Right renal cortex interstitium (tissue), 3 donors: ENCODE results near the gene MGMT. TPM values are rescaled to one million over a fixed set of nuclear protein-coding genes. Genes with fewer than 3 reads are reported as not detected.

ENCODE experiments used
- DNase-seq, 3 donors: peaks; one replicate each; pipeline ENCODE4 v3.0.0-alpha.2; 2013; ENCODE audit warnings: low read depth in 3 of 3, low spot score in 2 of 3
- polyA plus RNA-seq, 3 donors: library from polyadenylated mRNA; unstranded; fragments of 120-200 nt; gene quantifications; one replicate each; pipeline ENCODE4 v1.2.1, GENCODE V29; 2013; ENCODE audit not compliant: insufficient read length in 3 of 3

Gene MGMT
- polyA plus RNA-seq, 3 donors: 15.7 to 21.3 (median 18.3) TPM

- DNase-seq: no peak
Measured at GRCh38 chr10:129703287-129704137, 236.5 kb downstream of the MGMT start.

- no peak for DNase-seq
Measured at GRCh38 chr10:129704225-129704624, 237.2 kb downstream of the MGMT start.

GRCh38 chr10:129704786-129705525 is 237.9 kb downstream of the MGMT start:
- no peak for DNase-seq

GRCh38 chr10:129705676-129706075 is 238.6 kb downstream of the MGMT start:
- DNase-seq: no peak

GRCh38 chr10:129706081-129706480 is 239.0 kb downstream of the MGMT start:
- DNase-seq: no peak

- DNase-seq: no peak
Measured at GRCh38 chr10:129706523-129706922, 239.5 kb downstream of the MGMT start.

- DNase-seq: no peak
Measured at GRCh38 chr10:129707406-129708388, 240.7 kb downstream of the MGMT start.

- DNase-seq: no peak
Measured at GRCh38 chr10:129709101-129709500, 242.1 kb downstream of the MGMT start.

- no peak for DNase-seq
Measured at GRCh38 chr10:129709627-129710509, 242.8 kb downstream of the MGMT start.

- no peak for DNase-seq
Measured at GRCh38 chr10:129710510-129710847, 243.4 kb downstream of the MGMT start.

- DNase-seq: no peak
Measured at GRCh38 chr10:129711291-129711690, 244.2 kb downstream of the MGMT start.

- no peak for DNase-seq
Measured at GRCh38 chr10:129712000-129712399, 245.0 kb downstream of the MGMT start.

- DNase-seq: no peak
Measured at GRCh38 chr10:129713659-129714265, 246.7 kb downstream of the MGMT start.

- DNase-seq: no peak
Measured at GRCh38 chr10:129715805-129716204, 248.8 kb downstream of the MGMT start.

- no peak for DNase-seq
Measured at GRCh38 chr10:129716211-129716681, 249.2 kb downstream of the MGMT start.

- DNase-seq: no peak
Measured at GRCh38 chr10:129716881-129717280, 249.8 kb downstream of the MGMT start.

- no peak for DNase-seq
Measured at GRCh38 chr10:129717816-129718547, 250.9 kb downstream of the MGMT start.

- DNase-seq: no peak
Measured at GRCh38 chr10:129718548-129719414, 251.7 kb downstream of the MGMT start.
